Suppressor macrophage treated with lipopolysaccharide for 4 hours (primary cell): ENCODE measurements around the gene MGAT4B.
"Not testable (repeated sequence)": the region's sequence is repeated elsewhere in the genome, so short reads cannot be mapped to it uniquely, and the experiment has no call there.

Experiments
- DNase-seq: peaks from one replicate; pipeline ENCODE4 v3.0.0-alpha.2; 2020

The MGAT4B gene

DNA sequence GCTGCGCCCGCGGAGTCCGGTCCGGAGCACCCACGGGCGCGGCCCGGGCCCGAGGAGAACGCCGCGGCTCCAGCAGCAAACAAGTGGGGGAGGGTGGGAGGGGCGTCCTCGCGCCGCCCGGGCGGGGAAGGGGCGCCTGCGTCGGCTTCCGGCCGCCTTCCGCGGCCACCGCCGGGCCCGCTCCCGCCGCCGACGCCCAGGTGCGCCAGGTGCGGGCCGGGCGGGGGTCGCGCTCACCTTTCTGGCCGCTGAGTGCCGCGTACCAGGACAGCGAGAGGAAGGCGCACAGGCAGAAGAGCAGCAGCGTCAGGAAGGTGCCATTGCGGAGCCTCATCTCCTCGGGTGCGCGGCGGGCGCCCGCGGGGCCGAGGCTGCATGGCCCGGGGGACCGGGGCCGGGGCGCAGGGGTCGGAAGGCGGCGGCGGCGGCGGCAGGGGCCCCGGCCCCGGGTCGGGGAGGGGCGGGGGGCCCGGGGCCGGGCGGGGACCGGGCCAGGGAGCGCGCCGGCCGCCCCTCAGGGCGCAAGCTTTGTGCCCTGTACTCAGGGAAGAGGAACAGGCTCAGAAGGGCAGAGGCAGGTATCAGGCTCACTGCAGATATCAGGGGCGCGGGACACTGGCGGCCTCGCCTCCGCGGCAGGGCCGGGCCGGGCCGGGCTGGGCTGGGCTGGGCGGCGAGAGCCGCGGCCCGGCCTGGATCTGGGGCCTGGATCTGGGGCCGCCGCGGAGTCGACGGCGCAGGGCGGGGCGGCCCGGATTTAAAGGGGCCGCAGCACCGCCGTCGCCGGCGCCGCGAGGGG, at the start of gene MGAT4B:
Gene MGAT4B (minus strand): TSS at position 617 of the 799 bp plus-strand sequence. CDS start 283 bp downstream, at position 334.
- DNase-seq = peak; percentile 89

DNA sequence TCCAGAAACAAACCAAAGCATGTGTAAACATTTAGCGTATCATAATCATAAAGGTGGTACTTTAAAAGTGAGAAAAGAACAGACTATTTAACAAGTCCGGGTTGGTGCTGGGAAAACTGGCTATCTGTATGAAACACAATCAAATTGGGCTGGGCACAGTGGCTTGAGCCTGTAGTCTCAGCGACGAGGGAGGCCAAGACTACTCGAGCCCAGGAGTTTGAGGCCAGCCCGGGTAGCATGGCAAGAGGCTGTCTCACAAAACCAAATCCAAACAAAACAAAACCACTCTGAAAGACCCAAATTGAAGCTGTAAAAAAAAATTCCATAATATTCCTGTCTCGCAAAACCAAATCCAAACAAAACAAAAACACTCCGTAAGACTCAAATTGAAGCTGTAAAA, 47.7 kb upstream of the MGAT4B start:
- no peak for DNase-seq

DNA sequence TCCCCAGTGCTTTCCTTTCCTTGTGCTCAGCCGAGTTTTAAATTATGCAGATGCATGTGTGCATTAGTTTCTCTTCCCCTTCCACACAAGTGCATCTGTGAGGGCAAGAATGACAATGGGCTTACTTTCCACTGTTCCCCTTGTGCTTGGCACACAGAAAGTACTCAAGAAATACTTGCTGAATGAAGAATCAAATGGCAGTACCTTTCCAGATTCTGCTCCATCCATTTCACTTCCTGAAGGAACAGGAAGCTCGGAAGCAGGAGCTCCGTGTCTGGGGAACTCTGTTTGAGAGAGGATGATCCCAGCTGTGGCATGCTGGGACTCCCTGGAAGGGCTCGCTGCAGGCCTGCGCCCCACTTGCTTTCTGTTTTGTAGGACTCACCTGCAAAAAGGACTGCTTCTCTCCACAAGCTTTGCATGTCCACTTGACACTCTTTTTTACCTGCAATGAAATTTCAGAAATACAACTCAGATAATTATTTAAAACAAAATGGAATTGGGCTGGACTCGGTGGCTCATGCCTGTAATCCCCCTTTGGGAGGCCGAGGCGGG, 46.4 kb upstream of the MGAT4B start:
- peak; percentile 62 for DNase-seq

DNA sequence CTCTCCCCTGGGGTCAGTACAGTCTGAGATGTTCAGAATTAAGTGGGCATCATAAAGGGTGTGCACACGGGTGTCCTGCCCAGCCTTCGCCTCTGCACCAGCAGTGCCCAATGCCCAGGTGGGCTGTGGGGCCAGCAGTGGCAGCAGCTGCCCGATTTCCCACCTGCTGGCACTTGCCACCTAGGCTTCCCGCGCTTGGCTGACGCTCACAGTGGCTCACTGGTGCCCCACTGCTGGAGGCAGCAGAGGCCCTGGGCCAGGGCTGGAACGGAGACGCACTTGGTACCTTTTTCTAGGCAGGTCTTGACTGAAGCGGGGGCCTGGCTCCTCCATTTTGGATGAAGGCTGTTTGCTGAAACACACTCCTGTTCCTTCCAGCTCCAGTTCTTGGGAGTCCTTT, 35.0 kb upstream of the MGAT4B start:
- no peak for DNase-seq

DNA sequence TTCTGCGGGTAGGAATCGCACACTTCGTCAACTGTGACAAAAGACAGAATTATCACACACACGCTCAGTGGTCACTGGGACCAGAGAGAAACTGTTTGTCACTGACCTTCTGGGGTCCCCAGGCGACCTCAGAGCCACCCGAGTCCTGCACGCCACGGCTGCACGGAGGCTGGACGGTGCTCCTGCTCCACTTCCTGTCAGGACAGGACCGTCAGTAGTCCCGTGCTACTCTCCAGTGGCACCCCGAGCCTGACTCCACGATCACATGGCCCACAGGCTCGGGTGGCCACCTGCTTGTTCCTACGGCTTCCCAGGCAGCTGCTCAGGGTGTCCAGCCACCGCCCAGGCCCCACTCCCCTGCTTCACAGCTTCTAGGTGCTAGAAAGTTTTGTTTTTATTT, 34.1 kb upstream of the MGAT4B start:
- DNase-seq = no peak

DNA sequence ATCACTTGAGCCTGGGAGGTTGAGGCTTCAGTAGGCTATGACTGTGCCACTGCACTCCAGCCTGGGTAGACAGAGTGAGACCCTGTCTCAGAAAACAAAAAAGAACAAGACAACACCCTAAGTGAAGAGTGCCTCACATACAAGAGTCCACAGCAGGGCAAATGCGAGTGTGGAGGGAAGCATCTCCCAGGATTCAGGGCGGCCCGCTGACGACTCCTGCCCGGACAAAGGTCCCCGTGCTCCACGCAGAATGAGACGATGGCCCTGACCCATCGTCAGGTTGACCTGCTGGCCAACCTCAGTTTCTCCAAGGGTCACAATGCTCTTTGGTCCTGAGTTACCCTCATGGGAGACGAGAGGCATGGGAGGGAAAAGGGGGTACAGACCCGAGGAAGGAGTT, 33.7 kb upstream of the MGAT4B start:
- no peak for DNase-seq

DNA sequence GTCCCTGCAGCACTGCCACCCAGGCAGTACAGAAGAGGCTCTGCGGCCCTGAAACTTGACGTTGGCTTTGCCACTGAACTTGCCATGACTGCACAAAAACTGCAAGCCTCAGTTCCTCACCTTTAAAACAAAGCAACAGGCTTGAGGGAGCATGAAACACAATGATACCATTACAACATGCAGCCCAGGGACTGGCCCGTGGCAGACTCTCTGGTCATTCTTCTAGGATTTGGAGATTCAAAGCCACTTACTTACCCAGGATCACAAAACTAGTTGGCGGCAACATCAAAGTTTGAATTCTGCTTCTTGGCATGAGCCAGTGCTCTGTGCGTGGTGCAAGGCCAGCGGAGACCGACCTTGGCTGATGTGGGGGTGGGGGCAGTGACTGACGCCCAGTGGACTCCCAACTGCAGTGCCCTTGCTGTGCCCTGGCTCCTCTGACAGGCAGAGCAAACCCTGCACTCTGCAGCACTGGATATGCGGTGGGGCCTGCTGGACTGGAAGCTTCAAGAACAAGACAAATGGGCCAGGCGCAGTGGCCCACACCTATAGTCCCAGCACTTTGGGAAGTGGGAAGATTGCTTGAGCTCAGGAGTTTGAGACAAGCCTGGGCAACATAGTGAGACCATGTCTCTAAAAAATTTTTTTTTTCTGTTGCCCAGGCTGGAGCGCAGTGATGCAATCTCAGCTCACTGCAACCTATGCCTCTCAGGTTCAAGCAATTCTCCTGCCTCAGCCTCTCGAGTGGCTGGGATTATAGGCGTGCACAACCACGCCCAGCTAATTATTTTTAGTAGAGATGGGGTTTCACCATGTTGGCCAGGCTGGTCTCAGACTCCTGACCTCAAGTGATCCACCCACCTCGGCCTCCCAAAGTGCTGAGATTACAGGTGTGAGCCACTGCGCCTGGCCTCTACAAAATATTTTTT, 32.9 kb upstream of the MGAT4B start:
- no peak for DNase-seq

DNA sequence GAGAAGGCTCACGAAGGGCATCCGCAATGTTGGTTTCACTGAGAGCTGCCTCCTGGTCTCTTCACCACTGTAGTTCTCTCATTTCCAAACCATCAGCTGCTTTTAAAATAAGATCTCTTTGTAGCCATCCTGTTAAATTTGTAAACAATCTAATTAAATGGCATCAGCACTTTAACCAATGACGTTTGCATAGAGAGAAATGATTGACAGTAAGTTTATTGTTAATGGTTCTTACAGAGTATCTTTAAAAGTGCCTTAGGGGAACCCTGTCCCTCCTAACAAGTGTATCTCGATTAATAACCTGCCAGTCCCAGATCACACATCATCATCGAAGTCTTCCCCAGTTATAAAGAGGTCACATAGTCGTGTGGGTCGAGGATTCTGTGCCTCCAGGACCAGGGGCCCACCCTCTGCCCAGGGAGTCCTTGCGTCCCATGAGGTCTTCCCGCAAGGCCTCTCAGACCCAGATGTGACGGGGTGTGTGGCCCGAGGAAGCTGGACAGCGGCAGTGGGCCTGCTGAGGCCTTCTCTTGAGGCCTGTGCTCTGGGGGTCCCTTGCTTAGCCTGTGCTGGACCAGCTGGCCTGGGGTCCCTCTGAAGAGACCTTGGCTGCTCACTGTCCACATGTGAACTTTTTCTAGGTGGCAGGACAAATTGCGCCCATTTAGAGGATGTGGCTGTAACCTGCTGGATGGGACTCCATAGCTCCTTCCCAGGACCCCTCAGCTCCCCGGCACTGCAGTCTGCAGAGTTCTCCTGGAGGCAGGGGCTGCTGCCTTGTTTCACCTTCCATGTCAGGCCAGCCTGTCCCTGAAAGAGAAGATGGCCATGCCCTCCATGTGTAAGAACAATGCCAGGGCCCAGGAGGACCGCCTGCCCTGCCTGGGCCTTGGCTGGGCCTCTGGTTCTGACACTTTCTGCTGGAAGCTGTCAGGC, 30.7 kb upstream of the MGAT4B start:
- DNase-seq = no peak

DNA sequence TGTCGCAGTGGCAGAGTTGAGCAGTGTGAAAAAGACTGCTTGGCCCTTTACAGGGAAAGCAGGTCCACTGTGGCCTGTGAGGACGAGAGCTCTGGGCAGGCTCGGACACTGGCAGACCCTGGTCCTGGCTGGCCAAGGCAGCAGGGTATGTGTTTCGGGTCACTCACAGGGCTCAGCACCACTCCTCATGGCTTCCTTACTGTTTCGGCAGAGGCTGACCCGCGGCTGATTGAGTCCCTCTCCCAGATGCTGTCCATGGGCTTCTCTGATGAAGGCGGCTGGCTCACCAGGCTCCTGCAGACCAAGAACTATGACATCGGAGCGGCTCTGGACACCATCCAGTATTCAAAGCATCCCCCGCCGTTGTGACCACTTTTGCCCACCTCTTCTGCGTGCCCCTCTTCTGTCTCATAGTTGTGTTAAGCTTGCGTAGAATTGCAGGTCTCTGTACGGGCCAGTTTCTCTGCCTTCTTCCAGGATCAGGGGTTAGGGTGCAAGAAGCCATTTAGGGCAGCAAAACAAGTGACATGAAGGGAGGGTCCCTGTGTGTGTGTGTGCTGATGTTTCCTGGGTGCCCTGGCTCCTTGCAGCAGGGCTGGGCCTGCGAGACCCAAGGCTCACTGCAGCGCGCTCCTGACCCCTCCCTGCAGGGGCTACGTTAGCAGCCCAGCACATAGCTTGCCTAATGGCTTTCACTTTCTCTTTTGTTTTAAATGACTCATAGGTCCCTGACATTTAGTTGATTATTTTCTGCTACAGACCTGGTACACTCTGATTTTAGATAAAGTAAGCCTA, 29.8 kb upstream of the MGAT4B start:
- DNase-seq = peak; percentile 72

DNA sequence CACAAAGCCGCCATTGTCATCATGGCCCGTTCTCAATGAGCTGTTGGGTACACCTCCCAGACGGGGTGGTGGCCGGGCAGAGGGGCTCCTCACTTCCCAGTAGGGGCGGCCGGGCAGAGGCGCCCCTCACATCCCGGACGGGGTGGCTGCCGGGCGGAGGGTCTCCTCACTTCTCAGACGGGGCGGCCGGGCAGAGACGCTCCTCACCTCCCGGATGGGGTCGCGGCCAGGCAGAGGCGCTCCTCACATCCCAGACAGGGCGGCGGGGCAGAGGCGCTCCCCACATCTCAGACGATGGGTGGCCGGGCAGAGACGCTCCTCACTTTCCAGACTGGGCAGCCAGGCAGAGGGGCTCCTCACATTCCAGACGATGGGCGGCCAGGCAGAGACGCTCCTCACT, 28.2 kb upstream of the MGAT4B start:
- DNase-seq = not testable (repeated sequence)

DNA sequence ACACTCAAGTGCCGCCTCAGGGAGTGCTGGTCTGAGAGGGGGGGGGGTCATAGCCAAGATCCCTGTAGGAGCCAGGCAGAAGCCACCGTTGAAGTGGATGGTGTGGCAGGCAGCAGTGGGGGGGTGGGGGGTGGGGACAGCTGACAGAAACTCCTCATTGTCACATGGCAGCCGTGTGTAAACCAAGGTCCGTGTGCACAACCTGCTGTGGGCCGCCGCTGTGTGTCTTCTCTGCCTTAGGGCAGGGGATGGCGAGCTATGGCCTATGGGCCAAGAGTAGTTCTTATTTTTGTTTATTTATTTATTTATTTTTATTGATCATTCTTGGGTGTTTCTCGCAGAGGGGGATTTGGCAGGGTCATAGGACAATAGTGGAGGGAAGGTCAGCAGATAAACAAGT, 27.5 kb upstream of the MGAT4B start:
- DNase-seq = no peak

DNA sequence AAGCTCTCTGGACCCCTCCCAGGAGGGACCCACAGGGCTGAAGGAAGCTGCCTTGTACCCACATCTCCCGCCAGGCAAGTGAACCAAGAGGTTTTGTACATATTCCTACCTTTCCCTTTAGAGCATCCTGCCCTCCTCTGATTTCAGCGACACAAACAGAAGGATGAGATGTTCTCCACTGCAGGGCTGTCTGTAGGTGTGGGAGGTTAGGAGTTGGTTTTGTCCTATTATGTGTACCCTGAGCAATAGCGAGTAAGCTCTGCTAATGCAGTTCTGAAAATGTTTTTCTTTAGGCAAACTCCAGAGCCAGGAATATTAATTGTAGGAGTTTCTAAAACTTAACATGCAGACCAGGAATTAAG, 27.0 kb upstream of the MGAT4B start:
- no peak for DNase-seq

DNA sequence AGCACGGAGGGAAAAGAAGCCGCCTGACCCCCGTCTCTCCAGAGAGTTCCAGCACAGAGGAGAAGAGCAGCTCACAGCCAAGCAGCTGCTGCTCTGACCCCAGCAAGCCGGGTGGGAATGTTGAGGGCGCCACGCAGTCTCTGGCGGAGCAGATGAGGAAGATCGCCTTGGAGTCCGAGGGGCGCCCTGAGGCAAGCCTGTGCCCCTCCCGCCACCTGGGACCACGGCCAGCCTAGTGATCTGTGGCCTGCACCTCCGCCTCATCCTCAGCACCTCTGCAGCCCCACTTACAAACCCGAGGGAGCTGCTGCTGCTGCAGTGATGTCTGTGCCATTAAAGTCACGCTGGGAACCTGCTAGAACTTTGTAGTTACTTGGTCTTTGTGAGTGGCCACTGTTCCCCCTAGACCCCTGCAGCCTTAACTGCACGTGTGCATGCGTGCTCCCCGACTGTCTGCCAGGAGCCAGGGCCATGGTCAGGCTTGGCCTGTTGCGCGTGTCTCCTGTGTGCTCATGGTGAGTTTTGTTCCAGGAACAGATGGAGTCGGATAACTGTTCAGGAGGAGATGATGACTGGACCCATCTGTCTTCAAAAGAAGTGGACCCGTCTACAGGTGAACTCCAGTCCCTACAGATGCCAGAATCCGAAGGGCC, 26.5 kb upstream of the MGAT4B start:
- no peak for DNase-seq

DNA sequence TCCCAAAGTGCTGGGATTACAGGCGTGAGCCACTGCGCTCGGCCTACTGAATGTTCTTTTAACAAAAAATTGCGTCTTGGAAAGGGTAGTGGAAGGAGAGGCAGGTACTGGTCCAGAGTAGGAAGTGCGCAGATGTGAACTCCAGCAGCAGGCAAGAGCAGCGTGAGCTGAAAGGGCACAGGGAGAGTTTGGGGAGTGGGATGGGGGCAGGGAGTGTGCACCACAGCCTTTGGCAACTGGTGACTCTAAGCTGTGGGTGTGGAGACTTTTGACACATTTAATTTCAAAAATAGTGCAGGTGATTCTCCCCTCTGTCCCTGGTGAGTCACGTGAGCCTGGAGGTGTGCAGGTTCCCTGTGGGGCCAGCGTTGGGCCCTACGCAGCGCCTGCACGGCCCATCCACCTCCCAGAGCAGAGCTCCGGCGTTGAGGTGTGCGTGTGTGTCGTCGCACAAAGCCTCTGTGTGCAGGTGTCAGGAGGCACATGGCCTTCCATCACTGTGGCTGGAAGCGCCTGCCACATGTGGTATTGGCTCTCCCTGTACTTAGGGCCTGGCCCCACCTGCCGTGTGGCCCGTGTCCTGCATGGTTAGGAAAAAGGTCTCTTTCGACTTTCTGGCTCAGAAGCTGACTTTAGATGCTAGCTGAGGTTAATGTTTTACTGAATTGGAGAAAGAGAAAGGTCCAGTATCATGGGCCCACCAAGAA, 25.5 kb upstream of the MGAT4B start:
- no peak for DNase-seq

DNA sequence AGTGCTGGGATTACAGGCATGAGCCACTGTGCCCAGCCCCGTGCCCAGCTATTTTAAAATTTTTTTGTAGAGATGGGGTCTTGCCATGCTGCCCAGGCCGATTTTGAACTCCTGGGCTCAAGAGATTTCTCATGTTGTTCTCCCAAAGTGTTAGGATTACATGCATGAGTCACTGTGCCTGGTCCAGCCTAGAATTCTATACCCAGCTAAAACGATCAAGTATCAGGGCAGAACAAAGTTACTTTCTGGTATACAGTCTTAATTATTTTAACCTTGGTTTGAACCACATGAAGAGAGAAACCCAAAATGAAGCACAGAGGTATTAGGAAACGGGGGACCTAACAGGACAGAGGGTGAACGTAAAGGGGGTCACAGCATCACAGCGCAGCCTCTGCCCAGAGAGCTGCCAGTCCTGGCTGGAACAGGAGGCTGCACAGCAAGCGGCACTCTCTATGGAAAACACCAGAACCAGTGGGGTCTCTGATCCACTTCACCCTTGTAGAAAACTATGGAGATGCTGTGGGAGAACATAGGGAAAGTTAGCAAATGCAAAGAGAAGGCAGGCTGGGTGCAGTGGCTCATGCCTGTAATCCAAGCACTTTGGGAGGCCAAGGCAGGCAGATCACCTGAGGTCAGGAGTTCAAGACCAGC, 24.3 kb upstream of the MGAT4B start:
- DNase-seq = no peak

DNA sequence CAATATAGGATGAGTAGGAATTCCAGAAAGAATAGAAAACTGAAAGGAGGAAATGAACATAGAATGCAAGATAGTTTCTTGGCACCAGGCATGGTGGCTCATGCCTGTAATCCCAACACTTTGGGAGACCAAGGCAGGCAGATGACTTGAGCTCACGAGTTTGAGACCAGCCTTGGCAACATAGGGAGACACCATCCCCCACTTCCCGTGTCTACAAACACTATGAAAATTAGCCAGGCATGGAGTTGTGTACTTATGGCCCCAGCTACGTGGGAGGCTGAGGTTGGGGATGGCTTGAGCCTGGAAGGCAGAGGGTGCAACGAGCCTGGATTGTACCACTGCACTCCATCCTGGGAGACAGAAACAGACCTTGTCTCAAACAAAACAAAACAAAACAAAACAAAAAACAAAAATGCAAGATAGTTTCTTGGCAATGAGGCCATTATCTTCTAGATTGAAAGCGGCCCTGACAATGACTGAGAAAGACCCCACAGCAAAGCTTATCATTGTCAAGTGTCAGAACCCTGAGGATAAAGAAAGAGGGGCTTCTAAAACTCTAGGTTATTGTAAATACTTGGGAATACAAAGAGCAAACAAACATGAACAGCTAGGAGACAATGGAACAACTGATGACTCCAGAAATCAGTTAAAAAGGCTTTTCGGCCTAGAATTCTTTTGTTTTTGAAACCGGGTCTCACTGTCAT, 23.2 kb upstream of the MGAT4B start:
- DNase-seq = no peak

DNA sequence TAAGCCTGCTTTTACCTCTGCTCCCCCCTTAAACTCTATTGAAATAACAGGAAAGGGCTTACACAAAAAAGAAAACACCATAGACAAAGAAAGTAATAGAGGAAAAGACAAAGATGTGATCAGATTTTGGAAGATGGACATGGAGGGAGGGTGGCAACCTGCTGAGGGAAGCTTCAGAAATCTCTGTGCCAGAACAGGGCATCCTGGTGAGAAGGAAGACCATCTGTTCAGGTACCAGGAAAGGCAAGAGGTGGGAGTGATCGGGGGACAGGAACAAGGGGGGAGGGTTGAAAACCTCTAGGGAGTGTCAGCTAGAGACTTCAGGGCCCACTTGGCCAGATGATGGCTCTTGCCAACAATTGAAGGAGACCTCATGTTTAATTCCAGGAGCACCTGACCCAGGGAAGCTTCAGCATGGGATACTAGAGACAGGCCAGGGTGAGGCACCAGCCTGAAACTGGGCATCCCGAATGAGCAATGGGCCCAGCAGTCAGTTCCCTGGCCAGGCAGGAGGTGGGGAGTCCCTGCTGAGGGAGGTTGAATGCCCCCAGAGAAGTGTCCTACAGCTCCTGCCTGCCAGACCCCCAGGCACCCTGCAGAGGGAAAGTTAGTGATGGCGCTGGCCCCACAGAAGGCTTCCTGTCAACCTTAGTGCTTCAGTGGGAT, 22.2 kb upstream of the MGAT4B start:
- no peak for DNase-seq

DNA sequence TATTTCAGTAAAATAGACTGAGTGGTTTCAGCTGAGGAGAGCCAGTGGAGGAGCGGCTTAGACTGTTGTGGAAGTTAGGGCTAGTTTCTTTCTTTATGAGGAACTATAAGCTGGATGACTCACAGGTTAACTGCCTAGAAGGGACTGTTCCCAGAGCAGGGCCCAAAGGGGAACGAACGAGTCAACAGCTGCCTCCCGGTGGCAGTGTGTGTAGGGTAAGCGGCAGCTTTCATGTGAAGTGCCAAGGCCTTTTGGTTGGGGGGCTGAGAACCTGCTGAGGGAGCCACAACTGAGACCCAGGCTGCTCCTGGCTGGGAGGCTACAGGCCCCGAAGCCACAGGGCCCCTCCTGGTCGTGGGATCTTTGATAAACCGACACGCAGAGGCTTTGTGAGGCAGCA, 21.0 kb upstream of the MGAT4B start:
- peak; percentile 93 for DNase-seq
